Cardiac muscle cell (in vitro differentiated cells and primary cell): ENCODE data around the gene LRIG2. TPM values are rescaled to one million over a fixed set of nuclear protein-coding genes. Genes with fewer than 3 reads are reported as not detected.

Source experiments
- DNase-seq, 2 donors: peaks; one replicate each; pipeline versions ENCODE4 v3.0.0 to v3.0.0-alpha.2; 2010 to 2017; ENCODE audit warnings: low read depth in 1 of 2, low spot score in 1 of 2
- H3K27ac ChIP-seq: fragments of 200-600 bp; sonication (generic); 2 replicates; pipeline ENCODE4 v1.5.1; 2016
- H3K27me3 ChIP-seq: fragments of 200-600 bp; sonication (generic); 2 replicates; pipeline ENCODE4 v1.6.0; 2016; ENCODE audit warnings: control low read depth
- H3K36me3 ChIP-seq: fragments of 200-600 bp; sonication (generic); 2 replicates; pipeline ENCODE4 v1.5.1; 2016; ENCODE audit warnings: control low read depth
- H3K4me1 ChIP-seq: fragments of 200-600 bp; sonication (generic); 2 replicates; pipeline ENCODE4 v1.8.1; 2017; ENCODE audit warnings: low read depth, mild to moderate bottlenecking, mixed run types
- H3K4me3 ChIP-seq: fragments of 200-600 bp; sonication (generic); 2 replicates; pipeline ENCODE4 v1.5.1; 2016; ENCODE audit warnings: mild to moderate bottlenecking
- H3K9me3 ChIP-seq: fragments of 200-600 bp; sonication (generic); 2 replicates; pipeline ENCODE4 v1.5.1; 2017; ENCODE audit warnings: low read depth, mild to moderate bottlenecking, control low read depth
- CTCF ChIP-seq: IDR thresholded peaks from 2 replicates; pipeline ENCODE4 v1.5.1; 2012; ENCODE audit warnings: low read depth, mild to moderate bottlenecking, low read length
- polyA plus RNA-seq: library from polyadenylated mRNA; unstranded; fragments of >200 nt; fragmentation: Nextera tagmentation; extraction: Ambion mirVana; gene quantifications from 2 replicates; pipeline ENCODE4 v1.2.1, GENCODE V29; 2016
- total RNA-seq: library from RNA; depleted of rRNA; stranded (reverse); fragments of >200 nt; gene quantifications from 2 replicates; pipeline ENCODE4 v1.2.3, GENCODE V29; 2016

The LRIG2 gene
- total and polyA plus RNA-seq, 2 experiments from 2014 or later = 7.2 to 15.5 TPM

DNA sequence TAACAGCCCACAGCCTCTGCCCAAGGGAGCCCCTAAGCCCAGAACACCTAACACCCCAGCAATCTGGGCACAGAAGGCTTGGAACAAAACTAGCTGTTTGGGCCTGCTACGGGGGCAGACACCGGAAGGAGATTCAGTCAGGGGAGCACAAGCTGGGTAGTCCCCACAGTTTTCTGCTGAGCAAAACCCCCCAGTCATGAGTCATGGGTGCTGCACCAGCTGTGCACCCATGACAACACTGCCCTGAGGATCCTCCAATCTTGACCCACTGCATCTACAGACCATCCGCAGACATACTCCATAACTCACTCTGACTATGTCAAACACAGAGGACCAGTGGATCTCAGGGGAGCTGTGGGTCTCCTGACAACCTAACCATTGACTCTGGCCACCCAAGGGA, 105.1 kb downstream of the LRIG2 start:
- TF ChIP-seq CTCF = no peak
- H3K4me1 ChIP-seq = no peaks in the 10 kb centered on the region
- H3K27me3 ChIP-seq = no peaks in the 10 kb centered on the region
- H3K27ac ChIP-seq = no peak overlapping the region
- no peak for DNase-seq
- no peaks in the 10 kb centered on the region for H3K36me3 ChIP-seq
- H3K9me3 ChIP-seq = no peaks in the 10 kb centered on the region
- H3K4me3 ChIP-seq = no peak overlapping the region

DNA sequence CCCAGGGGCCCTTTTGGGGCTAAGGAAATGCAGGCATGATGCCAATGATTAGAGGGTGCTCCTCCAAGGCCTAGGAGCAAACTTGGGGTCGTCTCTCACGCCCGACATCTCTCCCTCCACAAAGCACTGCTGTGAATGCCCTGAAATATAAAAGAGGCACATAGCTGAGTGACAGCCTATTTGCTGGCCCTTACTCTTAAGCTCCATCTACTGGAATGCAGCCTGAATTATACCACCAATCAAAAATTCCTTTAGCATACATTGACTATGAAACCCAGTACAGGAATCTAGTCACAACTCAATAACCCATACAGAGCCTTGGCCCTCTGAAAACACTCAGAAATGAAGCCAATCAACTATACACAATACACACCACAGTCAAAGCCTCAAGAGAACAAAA, 105.5 kb downstream of the LRIG2 start:
- no peaks in the 10 kb centered on the region for H3K9me3 ChIP-seq
- H3K4me3 ChIP-seq = no peak overlapping the region
- no peaks in the 10 kb centered on the region for H3K4me1 ChIP-seq
- DNase-seq = peak; percentile 5 to 39
- no peaks in the 10 kb centered on the region for H3K27me3 ChIP-seq
- TF ChIP-seq CTCF = peak; percentile 30
- no peak overlapping the region for H3K27ac ChIP-seq
- no peaks in the 10 kb centered on the region for H3K36me3 ChIP-seq

Other genes starting within 250 kb of the LRIG2 start
- gene SLC16A1, start 117.0 kb upstream of the LRIG2 start, total RNA-seq = 130 and 137 TPM in 2 replicates
- gene SLC16A1, start 117.0 kb upstream of the LRIG2 start, polyA plus RNA-seq = 146 and 163 TPM in 2 replicates